Heart left ventricle (tissue), 16 donors: ENCODE data around the gene ELP2. TPM values are rescaled to one million over a fixed set of nuclear protein-coding genes. Genes with fewer than 3 reads are reported as not detected.

Experiments
- ATAC-seq, 4 donors: fragments of 200-7000 bp; cut with Tn5 transposase; one replicate each; pipeline ENCODE4 v1.9.1; 2020 to 2022; ENCODE audit warnings: moderate library complexity in 4 of 4, mild to moderate bottlenecking in 3 of 4, moderate number of reproducible peaks in 1 of 4
- DNase-seq, 5 donors: peaks; one replicate each; pipeline ENCODE4 v3.0.0-alpha.2; 2020
- H3K27ac ChIP-seq, 12 donors: fragments of 200-600 bp; sonication (generic) in 4 of 12; one replicate each; pipeline versions ENCODE4 v1.5.0 to v1.8.0; 2016 to 2022; ENCODE audit warnings: mild to moderate bottlenecking in 2 of 12
- H3K27me3 ChIP-seq, 9 donors: fragments of 200-600 bp; sonication (generic) in 2 of 9; one replicate each; pipeline versions ENCODE4 v1.5.1 to v1.8.0; 2016 to 2022; ENCODE audit warnings: mild to moderate bottlenecking in 3 of 9
- H3K36me3 ChIP-seq, 9 donors: fragments of 200-600 bp; sonication (generic) in 2 of 9; one replicate each; pipeline versions ENCODE4 v1.5.0 to v1.8.0; 2018 to 2022; ENCODE audit warnings: mild to moderate bottlenecking in 2 of 9
- H3K4me1 ChIP-seq, 12 donors: fragments of 200-600 bp; sonication (generic) in 4 of 12; one replicate each; pipeline versions ENCODE4 v1.5.0 to v1.8.0; 2016 to 2022; ENCODE audit warnings: mild to moderate bottlenecking in 3 of 12
- H3K4me3 ChIP-seq, 12 donors: fragments of 200-600 bp; sonication (generic) in 4 of 12; one replicate each; pipeline versions ENCODE4 v1.5.0 to v1.8.0; 2017 to 2022; ENCODE audit warnings: mild to moderate bottlenecking in 9 of 12, moderate library complexity in 4 of 12
- H3K9me3 ChIP-seq, 12 donors: fragments of 200-600 bp; sonication (generic) in 4 of 12; one replicate each; pipeline versions ENCODE4 v1.5.0 to v1.8.0; 2016 to 2022; ENCODE audit warnings: mild to moderate bottlenecking in 1 of 12
- POLR2A ChIP-seq, 2 donors: fragments of 450-650 bp; IDR thresholded peaks; one replicate each; pipeline ENCODE4 v1.6.1; 2017; ENCODE audit warnings: antibody characterized with exemption in 2 of 2, mild to moderate bottlenecking in 2 of 2, moderate library complexity in 2 of 2
- WGBS, 4 donors: extraction: QIAGEN DNeasy Blood & Tissue Kit in 2 of 4; methylation state at CpG; one replicate each; pipeline versions ENCODE4 v1.1.5 to v1.1.7; 2013 to 2018; 5-methylcytosine and 5-hydroxymethylcytosine counted together
- intact Hi-C, 10 donors: fragments of 100-400 bp; cut with DNase I; formaldehyde crosslinking; loops; one replicate each; pipeline versions ENCODE4 v1.11.1 to v1.14.2; 2022
- polyA plus RNA-seq, 2 donors: library from polyadenylated mRNA; stranded (reverse); fragments of 200-250 nt; gene quantifications; one replicate each; pipeline ENCODE4 v1.2.3, GENCODE V29; 2013
- total RNA-seq, 9 donors: library from RNA; depleted of rRNA in 2 of 9; stranded (reverse); fragments of >200 nt in 2 of 9; fragmentation: NEBNext Ultra II Directional in 3 of 9; extraction: Animal tissue kit (Norgen Biotek cat#: 25700) in 3 of 9; gene quantifications; one replicate each; pipeline versions ENCODE4 v1.1.0 to v1.2.4, GENCODE V29; 2016 to 2023
- TF ChIP-seq, protein P1 (sequence below), 12 donors: fragments of 200-600 bp; sonication (generic) in 4 of 12; IDR thresholded peaks; one replicate each; pipeline versions ENCODE4 v1.5.0 to v1.8.0; 2018 to 2022; ENCODE audit warnings: antibody characterized with exemption in 12 of 12, mild to moderate bottlenecking in 5 of 12
- donor health status: ischemic (EF 13 %, LVEDD 7.1; RV severe dilation, severe dysfunction).
- donor health status: healthy with polysubstance abuse.
- donor health status: DM: no; HTN: yes; CAD: no.
- donor health status: DM: no; HTN: no; CAD: no.
- donor health status: ischemic (EF 25% LVEDD 6.9; RV normal size, moderate dysfunction).
- donor health status: ischemic (EF 25% LVEDD 5.7; RV mildly dilated, moderate dysfunction).
- donor health status: healthy.
- donor health status: DM: yes; HTN: yes; CAD: no.
- donor health status: ischemic (EF 35%, LVEDD 5.7; RV mildly dilated, moderate dysfunction).
- donor health status: nonischemic (EF 11% LVEDD 7.7; RV severe dilation, severe dysfunction).
- donor health status: DM: yes; HTN: yes; CAD: no.
- donor health status: PGD.
- donor health status: ischemic (EF 29% LVEDD 5.4; RV normal size, mild dysfunction).
- donor health status: nonischemic (EF 23%, LVEDD 6.1; RV moderate dilation, normal function).

Gene ELP2
- total and polyA plus RNA-seq, 11 donors: 26.2 to 60.7 (median 46.1) TPM

DNA sequence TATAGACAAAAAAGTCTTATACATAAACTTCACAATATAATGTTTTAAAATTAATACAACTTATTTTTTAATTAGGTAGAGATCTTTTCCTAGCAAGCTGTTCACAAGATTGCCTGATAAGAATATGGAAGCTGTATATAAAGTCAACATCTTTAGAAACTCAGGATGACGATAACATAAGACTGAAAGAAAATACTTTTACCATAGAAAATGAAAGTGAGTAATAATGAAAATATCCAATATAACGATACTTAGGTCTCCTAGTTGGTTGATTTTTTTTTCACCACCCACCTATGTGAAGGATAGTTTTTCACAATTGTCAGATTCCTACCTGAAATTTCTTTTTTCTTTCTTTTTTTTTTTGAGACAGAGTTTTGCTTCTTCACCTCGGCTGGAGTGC is 13.1 kb downstream of the ELP2 start:
- intact Hi-C loops: no loop called here
- H3K4me1 ChIP-seq: no peaks in the 10 kb centered on the region
- H3K9me3 ChIP-seq: no peaks in the 10 kb centered on the region
- TF ChIP-seq, protein P1, sequence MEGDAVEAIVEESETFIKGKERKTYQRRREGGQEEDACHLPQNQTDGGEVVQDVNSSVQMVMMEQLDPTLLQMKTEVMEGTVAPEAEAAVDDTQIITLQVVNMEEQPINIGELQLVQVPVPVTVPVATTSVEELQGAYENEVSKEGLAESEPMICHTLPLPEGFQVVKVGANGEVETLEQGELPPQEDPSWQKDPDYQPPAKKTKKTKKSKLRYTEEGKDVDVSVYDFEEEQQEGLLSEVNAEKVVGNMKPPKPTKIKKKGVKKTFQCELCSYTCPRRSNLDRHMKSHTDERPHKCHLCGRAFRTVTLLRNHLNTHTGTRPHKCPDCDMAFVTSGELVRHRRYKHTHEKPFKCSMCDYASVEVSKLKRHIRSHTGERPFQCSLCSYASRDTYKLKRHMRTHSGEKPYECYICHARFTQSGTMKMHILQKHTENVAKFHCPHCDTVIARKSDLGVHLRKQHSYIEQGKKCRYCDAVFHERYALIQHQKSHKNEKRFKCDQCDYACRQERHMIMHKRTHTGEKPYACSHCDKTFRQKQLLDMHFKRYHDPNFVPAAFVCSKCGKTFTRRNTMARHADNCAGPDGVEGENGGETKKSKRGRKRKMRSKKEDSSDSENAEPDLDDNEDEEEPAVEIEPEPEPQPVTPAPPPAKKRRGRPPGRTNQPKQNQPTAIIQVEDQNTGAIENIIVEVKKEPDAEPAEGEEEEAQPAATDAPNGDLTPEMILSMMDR (IDR thresholded peaks at IDR 0.05): no peak
- TF ChIP-seq POLR2A (IDR thresholded peaks at IDR 0.05): no peak
- ATAC-seq (no peak), DNase-seq (no peak)
- H3K27ac ChIP-seq: no peak overlapping the region
- H3K27me3 ChIP-seq: no peaks in the 10 kb centered on the region
- 93 to 96% (median 93%) methylated on average over 3 of the region's 3 CpGs for WGBS, 4 donors
- H3K4me3 ChIP-seq: no peak overlapping the region
- peaks cover 0 to 100% (median 99%) of the 10 kb centered on the region in 9 donors for H3K36me3 ChIP-seq

GRCh38 chr18:36143391-36143790 is 13.7 kb downstream of the ELP2 start:
- WGBS, 4 donors: 98 to 100% (median 100%) methylated on average over 1 to 2 of the region's 2 CpGs
- intact Hi-C loops: no loop called here
- no peak overlapping the region for H3K4me3 ChIP-seq
- H3K9me3 ChIP-seq: no peaks in the 10 kb centered on the region
- H3K27me3 ChIP-seq: no peaks in the 10 kb centered on the region
- TF ChIP-seq, protein P1 (IDR thresholded peaks at IDR 0.05): no peak
- no peak for TF ChIP-seq POLR2A (IDR thresholded peaks at IDR 0.05)
- H3K4me1 ChIP-seq: no peaks in the 10 kb centered on the region
- no peak for ATAC-seq
- no peak overlapping the region for H3K27ac ChIP-seq
- H3K36me3 ChIP-seq: peaks cover 0 to 100% (median 99%) of the 10 kb centered on the region in 9 donors
- DNase-seq: no peak

DNA sequence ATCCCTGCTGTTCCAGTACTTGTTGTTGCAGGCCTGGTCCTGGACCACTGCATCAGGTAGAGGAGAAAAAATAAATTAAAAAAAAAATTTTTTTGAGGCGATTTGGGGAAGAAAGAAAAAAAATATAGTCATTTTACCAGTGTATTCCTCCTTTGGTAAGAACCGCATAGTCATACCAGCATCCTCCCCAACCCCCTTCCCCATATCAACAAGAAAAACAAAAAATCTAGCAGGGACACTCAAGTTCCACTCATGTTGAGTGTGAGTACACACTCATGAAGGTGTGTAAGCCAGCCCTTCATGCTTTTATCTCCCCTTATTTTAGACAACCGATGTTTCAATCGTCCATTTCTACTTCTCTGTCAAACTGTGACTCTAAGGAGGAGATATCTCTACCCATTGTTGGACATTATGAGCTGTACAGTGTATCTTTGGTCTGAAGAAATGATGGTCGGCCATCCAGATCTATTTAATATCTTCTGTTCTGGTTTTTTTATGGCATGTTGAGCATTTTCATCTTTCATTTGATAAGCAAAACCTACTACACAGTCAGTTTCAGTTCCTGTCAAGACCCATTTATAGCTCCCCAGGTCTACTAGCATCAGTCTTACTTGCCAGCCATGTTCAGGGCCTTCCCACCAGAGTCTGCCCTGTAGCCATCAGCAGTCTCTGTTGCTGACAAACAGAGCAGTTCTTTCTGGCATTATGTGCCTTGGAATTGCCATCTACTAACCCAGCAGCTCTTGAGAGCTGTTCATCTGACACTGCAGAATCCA is 20.0 kb downstream of the ELP2 start:
- 93 to 95% (median 94%) methylated on average over 5 of the region's 5 CpGs for WGBS, 4 donors
- Histone ChIP-seq H3K27ac (no peak overlapping the region), H3K27me3 (no peaks in the 10 kb centered on the region), H3K4me1 (peaks cover 0 to 6% (median 0%) of the 10 kb centered on the region in 12 donors), H3K4me3 (no peak overlapping the region), H3K36me3 (peaks cover 0 to 100% (median 95%) of the 10 kb centered on the region in 9 donors), H3K9me3 (no peaks in the 10 kb centered on the region)
- DNase-seq (no peak), ATAC-seq (no peak)
- intact Hi-C loops: no loop called here
- TF ChIP-seq, protein P1 (IDR thresholded peaks at IDR 0.05): no peak
- TF ChIP-seq POLR2A (IDR thresholded peaks at IDR 0.05): no peak

GRCh38 chr18:36152781-36153180 is 23.1 kb downstream of the ELP2 start:
- ATAC-seq (no peak), DNase-seq (no peak)
- no peaks in the 10 kb centered on the region for H3K9me3 ChIP-seq
- H3K36me3 ChIP-seq: peaks cover 0 to 100% (median 95%) of the 10 kb centered on the region in 9 donors
- no peak overlapping the region for H3K27ac ChIP-seq
- no peak overlapping the region for H3K4me3 ChIP-seq
- TF ChIP-seq, protein P1 (IDR thresholded peaks at IDR 0.05): no peak
- no peak for TF ChIP-seq POLR2A (IDR thresholded peaks at IDR 0.05)
- no peaks in the 10 kb centered on the region for H3K27me3 ChIP-seq
- 93 to 100% (median 100%) methylated on average over 1 of the region's 1 CpG for WGBS, 4 donors
- H3K4me1 ChIP-seq: peaks cover 0 to 6% (median 0%) of the 10 kb centered on the region in 12 donors
- intact Hi-C loops: no loop called here
